Measurements from ENCODE around the gene LRP5. TPM values are rescaled to one million over a fixed set of nuclear protein-coding genes. Genes with fewer than 3 reads are reported as not detected.

The LRP5 gene
- total RNA-seq, 2 donors from 2014 or later: 81.0 to 110 TPM

GRCh38 chr11:68325907-68326220 lies 13.5 kb downstream of the LRP5 start:
- TF ChIP-seq, protein P1, sequence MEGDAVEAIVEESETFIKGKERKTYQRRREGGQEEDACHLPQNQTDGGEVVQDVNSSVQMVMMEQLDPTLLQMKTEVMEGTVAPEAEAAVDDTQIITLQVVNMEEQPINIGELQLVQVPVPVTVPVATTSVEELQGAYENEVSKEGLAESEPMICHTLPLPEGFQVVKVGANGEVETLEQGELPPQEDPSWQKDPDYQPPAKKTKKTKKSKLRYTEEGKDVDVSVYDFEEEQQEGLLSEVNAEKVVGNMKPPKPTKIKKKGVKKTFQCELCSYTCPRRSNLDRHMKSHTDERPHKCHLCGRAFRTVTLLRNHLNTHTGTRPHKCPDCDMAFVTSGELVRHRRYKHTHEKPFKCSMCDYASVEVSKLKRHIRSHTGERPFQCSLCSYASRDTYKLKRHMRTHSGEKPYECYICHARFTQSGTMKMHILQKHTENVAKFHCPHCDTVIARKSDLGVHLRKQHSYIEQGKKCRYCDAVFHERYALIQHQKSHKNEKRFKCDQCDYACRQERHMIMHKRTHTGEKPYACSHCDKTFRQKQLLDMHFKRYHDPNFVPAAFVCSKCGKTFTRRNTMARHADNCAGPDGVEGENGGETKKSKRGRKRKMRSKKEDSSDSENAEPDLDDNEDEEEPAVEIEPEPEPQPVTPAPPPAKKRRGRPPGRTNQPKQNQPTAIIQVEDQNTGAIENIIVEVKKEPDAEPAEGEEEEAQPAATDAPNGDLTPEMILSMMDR (IDR thresholded peaks at IDR 0.05): no peak
- Histone ChIP-seq H3K27me3 (no peaks in the 10 kb centered on the region), H3K4me3 (no peak overlapping the region), H3K9ac (ENCODE audit: low read depth in 2 of 2, low read length in 2 of 2) (no peak overlapping the region), H3K27ac (no peak overlapping the region), H3K4me1 (peaks cover 29% of the 10 kb centered on the region), H3K36me3 (no peaks in the 10 kb centered on the region), H3K9me3 (no peaks in the 10 kb centered on the region)
- no peak for DNase-seq
- intact Hi-C loops (cut with DNase I): no loop called here

DNA sequence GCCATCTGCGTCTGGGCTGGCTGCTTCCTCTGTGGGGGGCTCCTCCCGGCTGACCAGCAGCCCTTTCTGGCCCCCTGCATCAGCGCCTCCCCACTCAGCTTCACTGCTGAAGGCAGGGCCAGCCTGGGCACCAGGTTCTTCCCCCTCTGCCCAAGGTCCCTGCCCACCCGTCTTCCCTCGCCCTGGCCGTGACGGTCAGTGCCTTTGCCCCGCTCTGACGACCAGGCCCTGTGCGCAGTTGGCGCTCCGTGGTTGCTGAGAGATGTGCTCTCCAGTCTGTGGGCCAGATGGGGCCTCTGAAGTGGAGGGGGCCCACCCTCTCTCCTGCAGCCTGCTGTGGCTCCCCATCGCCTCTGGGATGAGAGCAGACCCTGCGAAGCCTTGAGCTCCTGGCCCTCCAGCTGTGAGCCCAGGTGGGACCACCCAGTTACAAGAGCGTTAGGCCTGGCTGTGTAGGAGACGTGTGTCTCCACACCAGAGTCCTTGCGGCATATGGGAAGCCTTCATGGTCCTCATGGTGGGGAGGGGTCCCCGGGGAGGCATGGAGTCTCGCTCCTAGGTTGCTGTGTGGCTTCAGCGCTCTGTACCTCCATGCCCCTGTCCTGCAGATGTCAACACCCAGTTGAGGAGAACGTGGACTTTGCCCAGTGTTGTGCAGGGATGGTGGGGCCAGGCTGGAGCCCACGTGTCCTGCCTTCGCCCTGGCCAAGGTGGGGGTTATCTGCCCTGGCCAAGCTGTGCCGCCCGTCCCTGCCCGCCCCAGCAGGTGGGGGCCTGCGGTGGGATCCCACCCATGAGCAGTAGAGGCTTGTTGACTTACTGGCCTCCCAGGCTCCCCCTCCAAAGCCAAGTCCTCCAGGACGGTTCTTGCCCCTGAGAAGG lies 14.2 kb downstream of the LRP5 start:
- Histone ChIP-seq H3K36me3 (no peaks in the 10 kb centered on the region), H3K4me3 (no peak overlapping the region)
- intact Hi-C loops (cut with DNase I): no loop called here

DNA sequence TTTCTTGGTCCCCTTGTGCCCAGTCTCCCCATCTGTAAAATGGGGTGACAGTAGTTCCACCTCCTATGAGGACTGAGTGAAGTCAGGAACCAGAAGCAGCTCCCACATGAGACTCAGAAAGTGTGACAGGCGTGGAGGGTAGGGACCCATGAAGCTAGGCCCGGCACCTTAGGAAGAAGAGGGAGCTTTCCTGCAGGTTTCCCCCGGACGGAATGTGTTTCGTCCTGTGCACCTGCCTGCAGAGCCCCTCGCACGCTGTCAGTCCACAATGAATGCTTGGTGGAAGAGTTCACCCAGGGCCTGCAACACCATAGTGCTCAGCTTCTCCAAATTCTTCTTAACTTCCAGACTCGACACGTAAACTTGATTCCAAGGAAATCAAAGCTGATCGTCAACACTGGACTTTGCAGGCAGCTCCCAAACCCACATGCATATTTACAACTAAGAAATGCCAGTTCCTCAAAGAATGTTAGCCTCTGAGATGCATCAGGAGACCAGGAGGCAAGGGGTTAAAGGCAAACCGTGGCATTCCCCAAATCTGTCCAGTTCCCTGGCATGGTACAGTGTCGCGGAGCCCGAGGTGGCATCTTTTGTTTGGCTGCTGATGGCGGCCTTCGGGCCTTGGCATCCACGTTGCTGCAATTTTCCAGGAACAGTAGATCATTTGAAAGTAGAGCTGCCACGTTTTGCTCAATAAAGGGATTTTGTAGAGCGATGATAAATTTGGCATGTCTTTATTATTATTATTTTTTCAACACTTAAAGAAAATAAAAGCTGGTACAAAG lies 15.4 kb downstream of the LRP5 start:
- Histone ChIP-seq H3K27ac (peak overlapping the region; percentile 24), H3K36me3 (no peaks in the 10 kb centered on the region), H3K9me3 (no peaks in the 10 kb centered on the region), H3K4me1 (peaks cover 34% of the 10 kb centered on the region), H3K4me3 (no peak overlapping the region), H3K27me3 (no peaks in the 10 kb centered on the region), H3K9ac (ENCODE audit: low read depth in 2 of 2, low read length in 2 of 2) (peak overlapping the region in 1 of 2 donors; percentile 51)
- DNase-seq: no peak
- TF ChIP-seq, protein P1 (IDR thresholded peaks at IDR 0.05): no peak
- intact Hi-C loops (cut with DNase I): no loop called here

More for the DNA sequence above, 14.2 kb downstream of the LRP5 start:
- Histone ChIP-seq H3K27ac (no peak overlapping the region), H3K4me1 (peaks cover 34% of the 10 kb centered on the region), H3K9ac (ENCODE audit: low read depth in 2 of 2, low read length in 2 of 2) (peak overlapping the region in 1 of 2 donors; percentile 46), H3K27me3 (no peaks in the 10 kb centered on the region), H3K9me3 (no peaks in the 10 kb centered on the region)
- DNase-seq: no peak
- TF ChIP-seq, protein P1 (IDR thresholded peaks at IDR 0.05): no peak

GRCh38 chr11:68328374-68329091 lies 16.1 kb downstream of the LRP5 start:
- Histone ChIP-seq H3K27ac (peak overlapping the region; percentile 24), H3K9ac (ENCODE audit: low read depth in 2 of 2, low read length in 2 of 2) (peak overlapping the region; percentile 15 to 81), H3K9me3 (no peaks in the 10 kb centered on the region), H3K4me1 (peaks cover 34% of the 10 kb centered on the region), H3K36me3 (no peaks in the 10 kb centered on the region), H3K27me3 (no peaks in the 10 kb centered on the region), H3K4me3 (no peak overlapping the region)
- TF ChIP-seq, protein P1 (IDR thresholded peaks at IDR 0.05): no peak
- peak; percentile 72 for DNase-seq
- intact Hi-C loops (cut with DNase I): no loop called here

DNA sequence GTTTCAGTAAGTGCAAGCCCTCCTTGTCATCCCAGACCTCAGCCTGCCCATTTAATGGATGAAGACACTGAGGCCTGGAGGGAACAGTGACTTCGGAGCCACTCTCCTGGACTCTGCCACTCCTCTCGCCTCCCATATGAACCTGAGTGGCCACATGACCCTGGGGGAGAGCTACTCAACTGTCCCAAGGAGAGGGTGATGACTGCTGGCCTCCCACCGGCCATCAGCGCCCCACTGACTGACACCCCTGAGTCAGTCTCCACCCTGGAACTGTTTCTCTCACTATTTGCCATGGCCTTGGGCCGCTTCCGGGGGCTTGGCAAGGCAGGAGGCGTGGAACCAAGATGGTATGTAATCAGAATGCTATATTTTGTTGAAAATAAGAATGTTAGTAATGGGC lies 17.1 kb downstream of the LRP5 start:
- Histone ChIP-seq H3K36me3 (no peaks in the 10 kb centered on the region), H3K4me3 (no peak overlapping the region), H3K27me3 (no peaks in the 10 kb centered on the region), H3K4me1 (peaks cover 34% of the 10 kb centered on the region), H3K9ac (ENCODE audit: low read depth in 2 of 2, low read length in 2 of 2) (no peak overlapping the region), H3K27ac (no peak overlapping the region), H3K9me3 (no peaks in the 10 kb centered on the region)
- TF ChIP-seq, protein P1 (IDR thresholded peaks at IDR 0.05): no peak
- intact Hi-C loops (cut with DNase I): no loop called here
- DNase-seq: no peak

Measured in colonic mucosa (tissue), 4 donors.